ENCODE data around the gene NUPR1. TPM values are rescaled to one million over a fixed set of nuclear protein-coding genes. Genes with fewer than 3 reads are reported as not detected.
"Not testable (repeated sequence)": the region's sequence is repeated elsewhere in the genome, so short reads cannot be mapped to it uniquely, and the experiment has no call there.

The NUPR1 gene
- polyA plus RNA-seq, 1 experiment, result 108 TPM

- CTCF ChIA-PET, result no interaction called here
- POLR2A ChIA-PET, result no interaction called here
- Histone ChIP-seq H3K27ac (ENCODE audit: low read depth, low read length) (no peak overlapping the region), H3K27me3 (ENCODE audit: control insufficient read depth, insufficient read depth, low read length) (no peaks in the 10 kb centered on the region), H3K4me3 (ENCODE audit: low read depth, low read length) (no peak overlapping the region), H3K9me3 (ENCODE audit: control insufficient read depth, insufficient read depth, low read length) (0 out of 2 replicates have a peak, but pooled peaks cover under 1% of the 10 kb centered on the region)
- no peak for TF ChIP-seq CTCF (IDR thresholded peaks at IDR 0.05; ENCODE audit: low read depth, low read length)
- no peak for DNase-seq (ENCODE audit: low read depth, low spot score)
Measured at GRCh38 chr16:28531777-28532744, 6.7 kb downstream of the NUPR1 start.

- CTCF ChIA-PET, result no interaction called here
- H3K27ac ChIP-seq (ENCODE audit: low read depth, low read length), result no peak overlapping the region
- no peaks in the 10 kb centered on the region for H3K27me3 ChIP-seq (ENCODE audit: control insufficient read depth, insufficient read depth, low read length)
- POLR2A ChIA-PET, result no interaction called here
- TF ChIP-seq CTCF (IDR thresholded peaks at IDR 0.05; ENCODE audit: low read depth, low read length), result no peak
- DNase-seq (ENCODE audit: low read depth, low spot score), result no peak
- H3K4me3 ChIP-seq (ENCODE audit: low read depth, low read length), result no peak overlapping the region
- H3K9me3 ChIP-seq (ENCODE audit: control insufficient read depth, insufficient read depth, low read length), result no peaks in the 10 kb centered on the region
Measured at GRCh38 chr16:28529124-28529523, 9.7 kb downstream of the NUPR1 start.

- TF ChIP-seq CTCF (IDR thresholded peaks at IDR 0.05; ENCODE audit: low read depth, low read length), result no peak
- no peak for DNase-seq (ENCODE audit: low read depth, low spot score)
- CTCF ChIA-PET, result no interaction called here
- H3K9me3 ChIP-seq (ENCODE audit: control insufficient read depth, insufficient read depth, low read length), result no peaks in the 10 kb centered on the region
- POLR2A ChIA-PET, result no interaction called here
- no peak overlapping the region for H3K4me3 ChIP-seq (ENCODE audit: low read depth, low read length)
- no peaks in the 10 kb centered on the region for H3K27me3 ChIP-seq (ENCODE audit: control insufficient read depth, insufficient read depth, low read length)
- H3K27ac ChIP-seq (ENCODE audit: low read depth, low read length), result no peak overlapping the region
Measured at GRCh38 chr16:28528463-28528867, 10.3 kb downstream of the NUPR1 start.

- H3K4me3 ChIP-seq (ENCODE audit: low read depth, low read length), result no peak overlapping the region
- no peak for DNase-seq (ENCODE audit: low read depth, low spot score)
- H3K27ac ChIP-seq (ENCODE audit: low read depth, low read length), result no peak overlapping the region
- CTCF ChIA-PET, result no interaction called here
- TF ChIP-seq CTCF (IDR thresholded peaks at IDR 0.05; ENCODE audit: low read depth, low read length), result no peak
- H3K9me3 ChIP-seq (ENCODE audit: control insufficient read depth, insufficient read depth, low read length), result no peaks in the 10 kb centered on the region
- POLR2A ChIA-PET, result interaction anchor here (0.7 kb wide), 1 partner anchor 36 kb away, joined by 5 read pairs; the partner anchor contains the start of gene CLN3
- no peaks in the 10 kb centered on the region for H3K27me3 ChIP-seq (ENCODE audit: control insufficient read depth, insufficient read depth, low read length)
Measured at GRCh38 chr16:28527985-28528384, 10.8 kb downstream of the NUPR1 start.

GRCh38 chr16:28527100-28527785 lies 11.5 kb downstream of the NUPR1 start:
- H3K27ac ChIP-seq (ENCODE audit: low read depth, low read length); DNase-seq (ENCODE audit: low read depth, low spot score); CTCF ChIA-PET; H3K27me3 ChIP-seq (ENCODE audit: control insufficient read depth, insufficient read depth, low read length); H3K4me3 ChIP-seq (ENCODE audit: low read depth, low read length); H3K9me3 ChIP-seq (ENCODE audit: control insufficient read depth, insufficient read depth, low read length): not testable (repeated sequence)
- POLR2A ChIA-PET, result interaction anchor here (0.7 kb wide), 1 partner anchor 35 kb away, joined by 5 read pairs; the partner anchor contains the start of gene CLN3
